ENCODE data around the gene UPF2.
"Not testable (repeated sequence)": the region's sequence is repeated elsewhere in the genome, so short reads cannot be mapped to it uniquely, and the experiment has no call there.

Gene UPF2

GRCh38 chr10:12036073-12036655, 6.4 kb downstream of the UPF2 start:
- no peak for DNase-seq (ENCODE audit: low spot score)

- DNase-seq (ENCODE audit: low spot score) = no peak
These were observed 11.2 kb downstream of the UPF2 start for GRCh38 chr10:12031404-12031803.

GRCh38 chr10:12027539-12027938, 15.1 kb downstream of the UPF2 start:
- no peak for DNase-seq (ENCODE audit: low spot score)

GRCh38 chr10:12025591-12025990, 17.0 kb downstream of the UPF2 start:
- DNase-seq (ENCODE audit: low spot score) = no peak

GRCh38 chr10:12022580-12023257, 19.9 kb downstream of the UPF2 start:
- DNase-seq (ENCODE audit: low spot score) = no peak

GRCh38 chr10:12020574-12020973, 22.0 kb downstream of the UPF2 start:
- DNase-seq (ENCODE audit: low spot score) = no peak

- no peak for DNase-seq (ENCODE audit: low spot score)
These were observed 23.2 kb downstream of the UPF2 start for GRCh38 chr10:12019283-12019971.

- DNase-seq (ENCODE audit: low spot score) = no peak
These were observed 23.9 kb downstream of the UPF2 start for GRCh38 chr10:12018438-12019282.

GRCh38 chr10:12013926-12014325, 28.7 kb downstream of the UPF2 start:
- no peak for DNase-seq (ENCODE audit: low spot score)

- not testable (repeated sequence) for DNase-seq (ENCODE audit: low spot score)
These were observed 29.2 kb downstream of the UPF2 start for GRCh38 chr10:12013391-12013790.

GRCh38 chr10:12010353-12010752, 32.3 kb downstream of the UPF2 start:
- DNase-seq (ENCODE audit: low spot score) = no peak

- not testable (repeated sequence) for DNase-seq (ENCODE audit: low spot score)
These were observed 33.8 kb downstream of the UPF2 start for GRCh38 chr10:12008842-12009241.

- DNase-seq (ENCODE audit: low spot score) = no peak
These were observed 35.9 kb downstream of the UPF2 start for GRCh38 chr10:12006671-12007070.

GRCh38 chr10:11993834-11994468, 48.7 kb downstream of the UPF2 start:
- no peak for DNase-seq (ENCODE audit: low spot score)

GRCh38 chr10:11988924-11989323, 53.7 kb downstream of the UPF2 start:
- DNase-seq (ENCODE audit: low spot score) = no peak

GRCh38 chr10:11986593-11987216, 55.9 kb downstream of the UPF2 start:
- DNase-seq (ENCODE audit: low spot score) = peak; percentile 43

GRCh38 chr10:11982253-11982652, 60.4 kb downstream of the UPF2 start:
- no peak for DNase-seq (ENCODE audit: low spot score)

GRCh38 chr10:11975795-11976194, 66.8 kb downstream of the UPF2 start:
- no peak for DNase-seq (ENCODE audit: low spot score)

GRCh38 chr10:11972523-11972922, 70.1 kb downstream of the UPF2 start:
- not testable (repeated sequence) for DNase-seq (ENCODE audit: low spot score)

- no peak for DNase-seq (ENCODE audit: low spot score)
These were observed 80.4 kb downstream of the UPF2 start for GRCh38 chr10:11962176-11962575.

GRCh38 chr10:11961771-11962170, 80.8 kb downstream of the UPF2 start:
- DNase-seq (ENCODE audit: low spot score) = no peak

- DNase-seq (ENCODE audit: low spot score) = no peak
These were observed 82.6 kb downstream of the UPF2 start for GRCh38 chr10:11959966-11960365.
